Hepatocyte (in vitro differentiated cells): ENCODE results near the gene PKD1L1. TPM values are rescaled to one million over a fixed set of nuclear protein-coding genes. Genes with fewer than 3 reads are reported as not detected.

Experiments used
- DNase-seq: peaks from one replicate; pipeline ENCODE4 v3.0.0-alpha.2; 2016; ENCODE audit warnings: low spot score
- H2AFZ ChIP-seq: fragments of 200-600 bp; sonication (generic); 2 replicates; pipeline ENCODE4 v1.6.0; 2016; ENCODE audit warnings: antibody characterized with exemption, mild to moderate bottlenecking
- H3K27ac ChIP-seq: fragments of 200-600 bp; sonication (generic); 2 replicates; pipeline ENCODE4 v1.5.1; 2016; ENCODE audit warnings: mild to moderate bottlenecking
- H3K27me3 ChIP-seq: fragments of 200-600 bp; sonication (generic); 2 replicates; pipeline ENCODE4 v1.6.1; 2016
- H3K36me3 ChIP-seq: fragments of 200-600 bp; sonication (generic); replicated peaks from 2 replicates; pipeline ENCODE4 v1.5.1; 2016; ENCODE audit warnings: low read depth; ENCODE audit not compliant: insufficient read depth
- H3K4me1 ChIP-seq: fragments of 200-600 bp; sonication (generic); 2 replicates; pipeline ENCODE4 v1.5.1; 2016; ENCODE audit warnings: mild to moderate bottlenecking, moderate library complexity; ENCODE audit not compliant: insufficient read depth
- H3K4me2 ChIP-seq: fragments of 200-600 bp; sonication (generic); 2 replicates; pipeline ENCODE4 v1.6.0; 2016
- H3K4me3 ChIP-seq: fragments of 200-600 bp; sonication (generic); 2 replicates; pipeline ENCODE4 v1.5.1; 2016; ENCODE audit warnings: mild to moderate bottlenecking
- H3K79me2 ChIP-seq: fragments of 200-600 bp; sonication (generic); 2 replicates; pipeline ENCODE4 v1.6.0; 2017; ENCODE audit warnings: mild to moderate bottlenecking
- H3K9me2 ChIP-seq: fragments of 200-600 bp; sonication (generic); replicated peaks from 2 replicates; pipeline ENCODE4 v1.6.0; 2017; ENCODE audit warnings: mild to moderate bottlenecking; ENCODE audit not compliant: insufficient read depth
- H3K9me3 ChIP-seq: fragments of 200-600 bp; sonication (generic); 2 replicates; pipeline ENCODE4 v1.5.1; 2016; ENCODE audit warnings: low read depth, mild to moderate bottlenecking
- H4K20me1 ChIP-seq: fragments of 200-600 bp; sonication (generic); 2 replicates; pipeline ENCODE4 v1.6.0; 2016; ENCODE audit warnings: mild to moderate bottlenecking; ENCODE audit not compliant: insufficient read depth, poor library complexity, severe bottlenecking
- EZH2 ChIP-seq: fragments of 200-600 bp; sonication (generic); IDR thresholded peaks from 2 replicates; pipeline ENCODE4 v1.6.1; 2016; ENCODE audit warnings: antibody characterized with exemption, mild to moderate bottlenecking, borderline replicate concordance
- EZH2phosphoT487 ChIP-seq: fragments of 200-600 bp; sonication (generic); IDR thresholded peaks from one replicate; pipeline ENCODE4 v1.6.1; 2018; ENCODE audit warnings: antibody characterized with exemption, mild to moderate bottlenecking, low read depth, moderate library complexity; ENCODE audit not compliant: unreplicated experiment, severe bottlenecking
- WGBS: methylation state at CpG from one replicate; pipeline ENCODE4 v1.1.6; 2016; ENCODE audit warnings: low lambda C conversion rate; ENCODE audit errors: missing lambda C conversion rate; 5-methylcytosine and 5-hydroxymethylcytosine counted together
- polyA plus RNA-seq: library from polyadenylated mRNA; unstranded; fragments of >200 nt; fragmentation: Nextera tagmentation; extraction: Ambion mirVana; gene quantifications from 2 replicates; pipeline ENCODE4 v1.2.1, GENCODE V29; 2016
- total RNA-seq: library from RNA; depleted of rRNA; stranded (reverse); fragments of >200 nt; gene quantifications from 2 replicates; pipeline ENCODE4 v1.2.3, GENCODE V29; 2014
- TF ChIP-seq, protein P1 (sequence below): fragments of 200-600 bp; sonication (generic); IDR thresholded peaks from 2 replicates; pipeline ENCODE4 v1.5.1; 2016; ENCODE audit warnings: antibody characterized with exemption, mild to moderate bottlenecking; ENCODE audit not compliant: poor library complexity

The PKD1L1 gene
- total and polyA plus RNA-seq, 2 experiments from 2014 or later: 0.07 TPM

DNA sequence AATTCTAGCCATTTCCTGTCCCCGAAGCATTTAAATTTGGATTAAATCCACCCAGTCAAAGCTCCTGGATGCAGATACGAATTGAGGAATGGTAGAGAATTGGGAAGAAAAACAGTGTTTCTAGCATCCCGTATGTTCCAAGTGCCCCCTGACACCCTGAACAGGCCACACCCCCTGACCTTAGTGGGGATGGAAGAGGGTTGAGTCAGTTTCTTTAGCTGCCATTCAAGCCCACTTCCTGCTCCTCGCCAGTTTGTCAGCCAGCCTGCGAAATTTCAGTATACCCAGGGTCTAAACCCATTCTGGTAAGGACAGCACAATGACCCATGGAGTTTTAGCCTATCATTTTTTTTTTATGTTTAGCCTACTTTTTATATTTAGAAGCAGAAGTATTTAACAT is 101.1 kb downstream of the PKD1L1 start:
- no peak overlapping the region for H3K4me2 ChIP-seq
- no peaks in the 10 kb centered on the region for H3K27me3 ChIP-seq
- no peaks in the 10 kb centered on the region for H3K9me2 ChIP-seq
- no peaks in the 10 kb centered on the region for H3K36me3 ChIP-seq
- H3K4me1 ChIP-seq: no peaks in the 10 kb centered on the region
- no peaks in the 10 kb centered on the region for H4K20me1 ChIP-seq
- H3K27ac ChIP-seq: no peak overlapping the region
- H3K4me3 ChIP-seq: no peak overlapping the region
- TF ChIP-seq EZH2phosphoT487 (no peak), EZH2 (no peak)
- TF ChIP-seq, protein P1, sequence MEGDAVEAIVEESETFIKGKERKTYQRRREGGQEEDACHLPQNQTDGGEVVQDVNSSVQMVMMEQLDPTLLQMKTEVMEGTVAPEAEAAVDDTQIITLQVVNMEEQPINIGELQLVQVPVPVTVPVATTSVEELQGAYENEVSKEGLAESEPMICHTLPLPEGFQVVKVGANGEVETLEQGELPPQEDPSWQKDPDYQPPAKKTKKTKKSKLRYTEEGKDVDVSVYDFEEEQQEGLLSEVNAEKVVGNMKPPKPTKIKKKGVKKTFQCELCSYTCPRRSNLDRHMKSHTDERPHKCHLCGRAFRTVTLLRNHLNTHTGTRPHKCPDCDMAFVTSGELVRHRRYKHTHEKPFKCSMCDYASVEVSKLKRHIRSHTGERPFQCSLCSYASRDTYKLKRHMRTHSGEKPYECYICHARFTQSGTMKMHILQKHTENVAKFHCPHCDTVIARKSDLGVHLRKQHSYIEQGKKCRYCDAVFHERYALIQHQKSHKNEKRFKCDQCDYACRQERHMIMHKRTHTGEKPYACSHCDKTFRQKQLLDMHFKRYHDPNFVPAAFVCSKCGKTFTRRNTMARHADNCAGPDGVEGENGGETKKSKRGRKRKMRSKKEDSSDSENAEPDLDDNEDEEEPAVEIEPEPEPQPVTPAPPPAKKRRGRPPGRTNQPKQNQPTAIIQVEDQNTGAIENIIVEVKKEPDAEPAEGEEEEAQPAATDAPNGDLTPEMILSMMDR: no peak
- DNase-seq: no peak
- 78% methylated on average over 5 of the region's 5 CpGs for WGBS
- H2AFZ ChIP-seq: no peak overlapping the region
- no peaks in the 10 kb centered on the region for H3K79me2 ChIP-seq
- no peaks in the 10 kb centered on the region for H3K9me3 ChIP-seq

DNA sequence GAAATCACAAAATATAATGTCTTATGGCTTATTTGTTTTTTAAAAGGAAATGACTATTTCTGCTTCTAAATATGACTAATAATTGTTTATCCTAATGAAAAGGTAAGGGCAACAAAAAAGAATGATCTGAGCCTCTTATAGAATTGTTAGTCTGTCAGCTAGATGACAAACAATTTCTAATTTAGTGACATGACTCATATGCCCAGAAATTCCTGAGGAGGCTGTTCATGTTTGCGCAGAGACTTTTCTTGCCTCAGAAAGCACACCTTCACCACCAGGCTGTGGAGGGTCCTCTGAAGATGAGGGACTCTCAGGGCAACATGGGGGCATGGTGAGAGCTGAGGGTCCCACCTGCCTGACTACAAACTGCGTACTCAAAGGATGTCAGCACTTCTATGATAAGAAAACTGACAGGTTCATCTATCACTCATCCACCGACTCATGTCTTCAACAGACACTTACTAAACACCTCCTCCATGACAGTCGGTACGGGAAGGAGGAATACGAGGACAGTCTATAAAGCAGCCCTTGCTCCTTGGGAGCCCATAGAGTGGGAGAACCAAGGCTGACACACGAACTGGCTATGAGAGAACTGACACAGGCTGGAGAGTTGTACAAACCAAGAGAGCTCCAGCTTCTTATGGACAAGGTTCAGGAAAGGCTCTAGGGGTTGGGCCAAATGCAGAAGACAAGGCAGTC is 102.0 kb downstream of the PKD1L1 start:
- Histone ChIP-seq H4K20me1 (no peaks in the 10 kb centered on the region), H2AFZ (no peak overlapping the region), H3K4me1 (no peaks in the 10 kb centered on the region), H3K79me2 (no peaks in the 10 kb centered on the region), H3K4me2 (no peak overlapping the region), H3K27me3 (no peaks in the 10 kb centered on the region), H3K9me2 (no peaks in the 10 kb centered on the region), H3K27ac (no peak overlapping the region), H3K4me3 (no peak overlapping the region), H3K36me3 (no peaks in the 10 kb centered on the region), H3K9me3 (no peaks in the 10 kb centered on the region)
- no peak for DNase-seq
- WGBS: 85% methylated on average over 7 of the region's 7 CpGs
- no peak for TF ChIP-seq EZH2
- TF ChIP-seq, protein P1: no peak
- TF ChIP-seq EZH2phosphoT487: no peak

DNA sequence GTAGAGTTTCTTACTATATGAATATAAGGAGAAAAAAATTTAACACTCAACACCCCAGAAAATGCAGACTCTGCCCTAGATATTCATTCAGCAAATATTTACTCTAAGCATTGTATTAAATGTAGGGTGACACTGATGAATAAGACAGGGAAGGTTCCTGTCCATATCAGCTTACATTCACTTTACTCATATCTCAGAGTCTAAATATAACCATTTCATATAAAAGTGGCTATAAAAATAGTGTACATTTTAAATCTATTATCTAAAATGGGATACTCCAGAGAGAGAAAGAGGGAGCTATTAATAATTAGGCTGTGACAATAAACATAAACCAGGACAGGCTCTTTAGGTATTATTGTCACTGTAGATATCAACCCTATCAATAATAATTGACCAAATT is 104.0 kb downstream of the PKD1L1 start:
- Histone ChIP-seq H3K4me1 (no peaks in the 10 kb centered on the region), H3K4me2 (no peak overlapping the region), H4K20me1 (no peaks in the 10 kb centered on the region), H3K79me2 (no peaks in the 10 kb centered on the region), H3K27ac (no peak overlapping the region), H3K9me2 (no peaks in the 10 kb centered on the region), H3K27me3 (no peaks in the 10 kb centered on the region), H3K4me3 (no peak overlapping the region), H3K9me3 (no peaks in the 10 kb centered on the region), H2AFZ (no peak overlapping the region), H3K36me3 (no peaks in the 10 kb centered on the region)
- no peak for DNase-seq
- TF ChIP-seq, protein P1: no peak
- TF ChIP-seq EZH2 (no peak), EZH2phosphoT487 (no peak)

DNA sequence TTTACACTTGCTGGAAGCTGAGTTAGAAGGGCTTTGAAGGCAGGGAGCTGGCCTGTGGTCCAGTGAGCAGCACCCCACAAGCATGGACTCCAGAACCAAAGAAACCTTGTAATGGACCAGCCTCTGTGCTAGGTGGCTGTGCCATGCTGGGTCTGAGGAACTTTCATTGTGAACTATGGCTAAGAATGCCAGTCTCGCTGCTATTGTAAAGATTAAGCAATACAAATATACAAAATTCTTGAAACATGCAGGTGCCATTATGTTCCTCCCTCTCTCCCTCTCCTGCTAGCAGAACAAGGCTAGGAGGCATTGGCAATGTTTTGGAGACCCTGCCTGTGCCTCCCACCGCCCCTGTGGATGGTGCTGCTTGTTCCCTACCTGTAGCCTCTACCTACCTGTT is 105.0 kb downstream of the PKD1L1 start:
- 92% methylated on average over 2 of the region's 2 CpGs for whole genome bisulfite sequencing
- H3K4me3 ChIP-seq: no peak overlapping the region

More for the DNA sequence above, 105.0 kb downstream of the PKD1L1 start:
- TF ChIP-seq EZH2 (no peak), EZH2phosphoT487 (no peak)
- TF ChIP-seq, protein P1: no peak
- Histone ChIP-seq H3K4me1 (no peaks in the 10 kb centered on the region), H3K4me2 (no peak overlapping the region), H3K36me3 (no peaks in the 10 kb centered on the region), H3K27ac (no peak overlapping the region), H3K79me2 (no peaks in the 10 kb centered on the region), H2AFZ (no peak overlapping the region), H4K20me1 (no peaks in the 10 kb centered on the region), H3K9me2 (no peaks in the 10 kb centered on the region), H3K9me3 (no peaks in the 10 kb centered on the region), H3K27me3 (no peaks in the 10 kb centered on the region)
- DNase-seq: no peak
